HG03135 (cell line): Measurements from ENCODE around the gene CDKN1C.
A peak's percentile ranks its signal among the peaks of the same experiment; 100 is the strongest.
"Not testable (repeated sequence)": the region's sequence is repeated elsewhere in the genome, so short reads cannot be mapped to it uniquely, and the experiment has no call there.

Experiments used
- ATAC-seq: cut with Tn5 transposase; IDR thresholded peaks from one replicate; pipeline ENCODE4 v1.9.1; 2021; ENCODE audit warnings: mild to moderate bottlenecking, moderate library complexity; ENCODE audit not compliant: unreplicated experiment

CDKN1C gene

DNA sequence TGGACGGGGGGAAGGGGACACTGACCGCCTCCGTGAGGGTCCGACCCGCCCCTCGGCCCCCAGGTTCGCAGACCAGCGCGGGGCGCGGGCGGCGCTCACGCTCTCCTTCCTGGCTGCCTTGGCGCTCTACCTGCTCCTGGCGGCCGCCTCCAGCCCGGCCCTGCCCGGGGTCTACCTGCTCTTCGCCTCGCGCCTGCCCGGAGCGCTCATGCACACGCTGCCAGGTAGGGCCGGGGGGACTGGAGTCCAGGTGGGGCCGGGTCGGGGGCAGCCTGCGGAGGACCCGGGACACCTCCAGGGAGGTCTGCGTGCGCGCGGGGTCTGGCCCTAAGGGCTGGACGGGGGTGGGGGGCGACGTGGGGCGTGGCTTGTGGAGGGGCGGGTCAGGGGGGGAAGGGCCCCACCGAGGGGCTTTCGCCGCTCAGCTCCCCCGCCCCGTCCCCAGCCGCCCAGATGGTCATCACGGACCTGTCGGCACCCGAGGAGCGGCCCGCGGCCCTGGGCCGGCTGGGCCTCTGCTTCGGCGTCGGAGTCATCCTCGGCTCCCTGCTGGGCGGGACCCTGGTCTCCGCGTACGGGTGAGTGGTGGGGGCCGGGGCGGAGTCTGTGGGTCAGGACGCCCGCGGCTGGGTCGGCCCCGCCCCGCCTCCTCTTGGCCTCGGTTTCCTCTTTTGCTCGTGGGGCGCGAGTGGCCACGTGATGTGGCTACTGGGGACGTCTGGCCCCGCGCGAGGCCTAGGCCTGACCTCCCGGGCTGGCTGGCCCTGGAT is 23.7 kb upstream of the CDKN1C start:
- ATAC-seq = no peak

DNA sequence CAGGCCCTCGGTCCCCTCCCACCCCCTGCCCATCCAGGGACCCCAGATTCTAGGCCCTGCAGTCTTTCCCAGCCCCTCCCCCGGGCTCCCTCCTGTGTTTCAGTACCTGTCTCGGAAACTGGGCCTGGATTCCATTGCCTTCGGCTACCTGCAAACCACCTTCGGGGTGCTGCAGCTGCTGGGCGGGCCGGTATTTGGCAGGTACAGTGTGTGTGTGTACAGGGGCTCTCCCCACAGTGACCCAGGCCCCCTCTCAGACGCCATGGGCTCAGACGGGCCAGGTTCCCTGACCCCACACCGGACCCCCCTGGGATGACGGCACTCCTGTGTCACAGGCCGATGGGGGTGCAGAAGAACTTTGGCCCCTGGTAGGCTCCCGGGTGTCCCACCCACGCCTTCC is 22.6 kb upstream of the CDKN1C start:
- no peak for ATAC-seq

DNA sequence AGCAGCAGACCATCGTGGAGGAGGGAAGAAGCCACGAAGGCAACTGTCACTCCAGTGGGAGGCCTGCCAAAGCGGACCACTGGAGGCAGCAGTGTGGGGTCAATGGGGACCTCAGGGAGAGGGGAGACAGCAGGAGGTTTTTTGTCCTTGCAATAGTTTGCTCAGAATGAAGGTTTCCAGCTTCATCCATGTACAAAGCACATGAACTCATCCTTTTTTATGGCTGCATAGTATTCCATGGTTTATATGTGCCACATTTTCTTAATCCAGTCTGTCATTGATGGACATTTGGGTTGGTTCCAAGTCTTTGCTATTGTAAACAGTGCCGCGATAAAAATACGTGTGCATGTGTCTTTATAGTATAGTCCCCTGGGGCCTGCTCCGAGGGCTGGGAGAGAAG is 19.7 kb upstream of the CDKN1C start:
- not testable (repeated sequence) for ATAC-seq

DNA sequence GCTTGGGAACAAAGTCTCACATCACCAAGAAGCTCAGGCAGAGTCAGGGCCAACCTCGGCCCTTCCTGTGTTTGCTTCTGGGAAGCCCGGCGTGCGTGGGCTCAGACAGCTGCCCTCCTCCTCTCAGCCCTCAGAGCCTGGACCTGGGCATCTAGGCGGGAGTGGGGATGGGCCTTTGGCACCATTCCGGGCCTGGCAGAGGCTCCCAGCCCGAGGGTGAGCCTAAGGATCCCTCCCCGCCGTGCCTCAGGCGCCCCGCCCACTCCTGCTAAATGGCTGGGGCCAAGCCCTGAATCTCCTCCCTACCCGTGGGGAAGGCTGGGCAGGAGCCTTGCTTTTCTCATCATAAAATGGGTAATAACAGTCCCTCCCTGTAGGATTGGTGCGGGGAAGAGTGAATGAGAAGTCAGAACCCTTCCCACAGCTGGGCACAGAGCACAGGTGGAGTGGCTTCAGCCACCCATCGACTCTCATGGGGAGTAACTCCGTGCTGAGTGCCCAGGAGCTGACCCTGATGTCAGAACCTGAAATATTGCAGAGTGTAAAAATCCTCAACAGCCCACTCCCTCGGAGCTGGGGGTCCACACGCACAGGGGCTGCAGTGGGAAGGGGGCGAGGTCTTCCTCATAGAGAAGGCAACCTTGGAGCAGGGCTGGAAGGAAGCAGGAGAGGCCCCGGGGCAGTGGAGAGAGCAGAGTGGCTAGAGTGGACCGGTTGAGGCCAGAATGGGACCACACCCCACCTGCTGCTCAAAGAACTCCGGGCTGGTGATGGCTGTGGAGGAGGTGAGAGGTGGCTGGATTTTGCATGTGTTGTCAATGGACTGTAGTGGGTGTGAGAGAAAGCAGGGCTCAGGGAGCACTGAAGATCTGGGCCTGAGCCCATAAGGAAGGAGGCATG is 18.8 kb upstream of the CDKN1C start:
- no peak for ATAC-seq

DNA sequence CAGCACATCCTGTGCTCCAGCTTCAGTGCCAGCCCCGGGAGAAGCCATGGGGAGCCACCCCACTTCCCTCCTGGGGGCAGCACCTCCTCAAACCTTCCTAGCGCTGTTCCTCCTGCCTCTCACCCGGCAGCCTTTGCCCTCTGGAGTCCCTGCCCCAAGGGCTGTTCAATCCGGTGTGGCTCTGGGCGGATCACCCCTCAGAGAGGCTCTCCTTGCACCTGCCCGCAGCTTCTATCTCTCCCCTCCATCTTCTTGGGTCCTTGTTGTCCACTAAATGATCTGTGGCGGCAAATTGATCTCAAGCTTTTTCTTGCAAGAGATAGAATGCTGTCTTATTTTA is 18.1 kb upstream of the CDKN1C start:
- no peak for ATAC-seq

DNA sequence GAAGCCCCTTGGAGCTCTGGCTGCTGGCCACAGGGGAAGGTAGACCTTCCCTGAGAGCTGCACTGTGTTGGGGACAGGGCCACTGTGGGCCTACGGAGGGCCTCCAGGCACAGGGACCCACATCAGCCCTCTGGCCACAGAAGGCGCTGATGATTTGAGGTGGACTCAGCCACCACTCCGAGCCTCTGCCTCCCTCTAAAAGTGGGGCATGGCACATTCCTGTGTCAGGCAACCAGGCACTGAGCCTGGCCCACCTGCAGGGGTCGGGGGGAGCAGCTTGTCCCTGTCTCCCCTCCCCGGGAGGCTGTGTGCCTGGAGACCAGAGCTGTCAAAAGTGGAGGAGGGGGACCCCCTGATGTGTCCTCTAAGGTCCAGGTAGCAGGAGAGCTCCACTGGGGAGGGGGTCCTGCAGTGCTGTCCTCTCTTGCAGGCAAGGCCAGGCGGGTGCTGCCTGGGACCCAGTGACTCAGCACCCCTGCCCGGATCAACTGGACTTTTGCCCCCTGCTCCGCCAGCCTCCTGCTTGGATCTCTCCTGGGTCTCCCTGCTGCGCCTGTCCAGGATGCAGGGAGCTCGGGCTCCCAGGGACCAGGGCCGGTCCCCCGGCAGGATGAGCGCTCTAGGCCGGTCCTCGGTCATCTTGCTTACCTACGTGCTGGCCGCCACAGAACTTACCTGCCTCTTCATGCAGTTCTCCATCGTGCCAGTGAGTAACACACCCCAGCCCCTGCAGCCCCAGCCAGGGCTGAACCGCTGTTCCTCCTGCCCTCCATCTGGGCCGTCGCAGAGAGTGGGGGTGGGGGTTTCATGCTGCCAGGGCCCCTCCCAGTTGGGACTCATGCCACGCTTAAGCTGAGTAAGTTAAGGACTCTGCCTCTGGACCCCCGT is 17.5 kb upstream of the CDKN1C start:
- peak; percentile 11 for ATAC-seq

DNA sequence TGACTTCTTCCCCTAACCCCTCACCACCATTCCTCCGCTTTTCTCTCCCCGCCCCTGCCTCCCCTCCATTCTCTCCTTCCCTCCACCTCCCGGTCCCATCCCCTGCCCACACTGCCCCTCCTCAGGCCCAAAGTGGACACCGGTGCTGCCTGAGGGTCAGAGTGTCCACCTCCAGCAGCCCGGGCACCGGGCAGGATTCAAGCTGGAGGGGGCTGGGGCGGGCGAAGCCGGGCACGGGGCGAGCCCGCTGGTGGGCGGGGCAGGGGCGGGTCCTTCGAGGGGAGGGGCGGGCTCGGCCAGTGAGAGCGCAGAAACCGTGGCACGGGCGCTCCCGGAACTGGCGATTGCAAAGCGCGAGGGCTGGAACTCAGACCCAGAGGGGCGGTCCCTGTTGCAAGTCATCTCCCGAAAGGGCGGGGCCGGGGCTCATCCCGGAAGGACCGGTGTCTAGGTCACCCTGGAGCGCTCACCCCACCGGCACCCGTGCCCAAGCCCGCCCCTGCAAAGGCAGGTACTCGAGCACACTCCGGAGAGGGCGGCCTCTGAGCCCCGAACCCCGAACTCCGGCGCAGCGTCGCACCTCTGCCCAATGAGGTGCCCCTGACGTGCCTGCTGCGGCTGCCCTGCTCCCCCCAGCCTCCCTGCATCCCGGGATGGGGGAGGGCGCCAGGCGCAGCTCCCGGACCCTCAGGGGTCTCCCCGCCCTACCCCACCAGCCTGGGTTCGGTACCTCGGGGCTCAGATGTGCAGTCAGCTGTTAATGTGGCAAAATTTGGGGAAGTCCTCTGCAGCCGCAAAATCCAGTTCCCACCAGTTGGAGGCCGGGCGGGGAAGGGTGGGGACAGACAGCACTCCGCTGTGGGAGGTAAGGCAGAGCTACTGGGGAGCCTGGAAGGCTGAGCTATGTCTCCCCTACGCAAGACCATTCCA is 16.5 kb upstream of the CDKN1C start:
- peak; percentile 93 for ATAC-seq

DNA sequence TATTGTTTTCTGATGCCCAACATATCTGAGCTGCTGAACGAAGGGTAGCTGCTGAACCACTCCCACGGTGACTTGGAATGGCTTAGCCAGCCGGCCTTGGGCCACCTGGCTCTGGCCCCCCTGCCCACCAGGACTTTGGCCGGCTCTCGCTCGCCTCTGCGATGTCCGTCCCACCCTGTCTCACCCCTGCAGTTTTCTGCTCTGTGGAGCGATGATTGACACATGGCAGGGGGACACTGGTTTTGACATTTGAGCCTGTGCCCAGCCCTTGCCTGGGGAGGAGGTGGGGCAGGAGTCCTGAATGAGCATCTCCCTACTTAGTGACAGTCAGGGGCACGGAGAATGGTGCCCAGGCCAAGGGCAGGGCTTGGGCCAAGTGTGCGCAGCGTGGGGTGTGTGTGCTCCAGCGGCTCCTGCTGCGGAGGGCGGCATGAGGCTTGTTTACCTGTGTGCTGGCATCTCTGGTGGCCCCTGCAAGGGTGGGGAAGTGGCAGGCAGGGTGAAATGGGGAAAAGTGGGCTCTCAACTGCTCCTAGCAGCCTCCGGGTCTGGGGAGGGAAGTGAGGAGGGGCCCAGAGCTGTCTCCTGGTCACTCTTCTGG is 15.7 kb upstream of the CDKN1C start:
- ATAC-seq = no peak

DNA sequence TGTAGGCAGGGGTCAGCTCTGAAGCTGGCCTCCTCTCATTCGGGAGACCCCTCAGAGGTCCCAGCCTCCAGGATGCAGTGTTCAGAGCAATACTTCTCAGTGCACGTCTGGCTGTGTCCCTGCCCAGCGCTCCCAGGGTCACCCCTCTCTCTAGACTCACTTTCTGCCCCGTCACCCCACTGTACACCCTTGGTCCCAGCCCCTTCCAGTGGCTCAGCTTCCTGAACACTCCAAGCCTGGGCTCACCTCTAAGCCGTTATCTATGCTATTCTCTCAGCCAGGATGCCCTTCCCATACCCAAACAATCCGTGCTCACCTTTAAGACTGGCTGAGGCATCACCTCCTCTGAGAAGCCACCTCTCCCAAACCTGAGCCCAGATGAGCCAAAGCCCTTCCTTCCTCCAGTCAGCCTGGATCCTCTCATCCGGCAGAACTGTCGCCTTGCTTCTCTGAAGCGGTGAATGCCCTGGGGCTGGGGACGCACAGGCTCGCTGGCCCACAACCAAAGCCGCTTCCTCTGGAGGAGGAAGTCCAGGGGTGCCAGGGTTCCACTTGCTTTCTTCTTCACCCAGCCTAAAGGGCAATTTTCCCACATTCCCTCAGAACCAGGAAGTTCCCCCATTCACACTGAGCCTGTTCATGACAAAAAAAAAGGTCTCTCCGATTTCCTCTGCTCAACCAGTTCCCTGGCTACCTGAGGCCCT is 13.7 kb upstream of the CDKN1C start:
- ATAC-seq = no peak

DNA sequence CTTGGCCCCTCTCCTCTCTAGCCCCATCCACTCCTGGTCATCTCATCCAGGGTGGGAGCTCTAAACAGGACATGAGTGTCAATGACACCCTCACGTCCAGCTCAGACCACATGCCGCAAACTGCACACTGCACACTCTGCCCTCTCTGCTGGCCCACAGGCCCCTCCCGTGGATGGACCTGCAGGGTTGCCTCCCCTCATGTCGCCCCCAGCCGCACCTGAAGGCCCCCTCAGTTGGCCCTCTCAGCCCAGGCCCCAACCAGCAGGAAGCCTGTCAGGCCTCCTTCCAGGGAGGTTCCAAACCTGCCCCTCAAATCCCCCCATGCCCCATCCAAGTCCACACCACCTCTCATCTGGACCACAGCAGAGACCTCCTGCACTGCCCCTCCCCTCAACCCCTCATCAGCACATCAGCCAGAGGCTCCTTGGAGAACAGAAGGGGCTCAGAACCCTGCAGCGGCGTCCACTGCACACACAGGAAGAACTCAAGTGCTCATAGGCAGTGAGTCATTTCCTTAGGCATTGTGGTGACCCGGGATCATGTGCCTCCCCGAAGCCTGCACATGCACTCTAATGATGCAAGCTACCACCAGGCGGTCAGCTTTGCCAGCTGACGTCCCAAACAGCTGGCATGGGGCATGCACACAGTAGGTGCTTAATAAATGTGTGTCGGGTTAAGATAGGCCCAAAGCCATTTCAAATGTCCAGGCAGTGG is 12.9 kb upstream of the CDKN1C start:
- no peak for ATAC-seq

DNA sequence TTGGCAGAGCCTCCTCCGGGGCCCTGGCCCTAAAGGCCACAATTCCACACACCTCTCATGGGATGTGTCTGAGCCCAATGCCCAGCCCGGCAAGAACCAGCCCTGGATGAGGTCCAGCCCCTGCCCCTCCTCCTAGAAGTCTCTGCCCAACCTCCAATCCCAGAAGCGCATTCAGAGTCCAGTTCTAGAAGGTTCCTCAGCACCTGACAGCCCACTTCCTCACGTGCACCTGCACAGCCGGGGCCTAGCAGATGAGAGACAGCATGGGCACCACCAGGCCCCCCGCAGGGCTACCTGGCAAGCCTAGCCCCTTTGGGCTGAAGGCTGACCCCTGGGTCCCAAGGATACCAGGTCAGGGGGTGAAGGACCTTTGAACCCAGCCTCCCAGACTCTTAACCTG is 11.5 kb upstream of the CDKN1C start:
- ATAC-seq = no peak

DNA sequence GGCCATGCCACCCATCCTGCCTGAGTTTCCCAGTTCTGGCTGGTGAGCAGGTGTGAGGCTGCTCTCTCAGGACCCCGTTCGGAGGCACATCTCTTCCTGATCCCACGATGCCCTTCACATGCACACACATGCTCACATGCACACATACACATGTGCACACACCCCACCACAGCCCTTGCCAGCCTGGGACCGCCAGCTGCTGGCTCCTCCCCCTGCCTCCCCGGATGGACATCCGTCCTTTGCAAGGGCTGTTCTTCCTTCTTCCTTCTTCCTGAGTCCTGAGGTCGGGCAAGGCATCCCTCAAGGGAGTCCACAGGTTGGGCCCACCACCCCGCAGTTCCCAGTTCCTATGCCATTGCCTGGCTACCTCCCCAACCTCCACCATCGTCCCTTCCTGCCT is 10.5 kb upstream of the CDKN1C start:
- ATAC-seq = no peak

DNA sequence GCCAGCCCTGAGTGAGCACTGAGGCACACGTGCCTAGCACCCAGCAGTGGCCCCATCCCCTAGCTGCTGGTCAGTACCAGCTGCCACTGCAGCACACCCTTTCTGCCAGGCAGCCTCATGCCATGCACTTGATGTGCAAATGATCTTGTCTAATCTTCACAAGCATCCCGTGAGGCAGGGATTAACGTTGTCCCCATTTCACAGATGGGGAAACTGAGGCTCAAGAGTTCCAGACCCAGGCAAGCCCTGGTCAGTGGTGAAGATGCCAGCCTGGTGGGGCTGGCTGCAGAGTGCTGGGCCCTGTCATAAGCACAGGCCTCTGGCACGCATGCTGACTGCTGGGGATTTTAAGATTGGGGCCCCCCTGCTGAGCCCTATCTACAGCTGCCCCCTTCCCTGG is 8.4 kb upstream of the CDKN1C start:
- ATAC-seq = no peak

DNA sequence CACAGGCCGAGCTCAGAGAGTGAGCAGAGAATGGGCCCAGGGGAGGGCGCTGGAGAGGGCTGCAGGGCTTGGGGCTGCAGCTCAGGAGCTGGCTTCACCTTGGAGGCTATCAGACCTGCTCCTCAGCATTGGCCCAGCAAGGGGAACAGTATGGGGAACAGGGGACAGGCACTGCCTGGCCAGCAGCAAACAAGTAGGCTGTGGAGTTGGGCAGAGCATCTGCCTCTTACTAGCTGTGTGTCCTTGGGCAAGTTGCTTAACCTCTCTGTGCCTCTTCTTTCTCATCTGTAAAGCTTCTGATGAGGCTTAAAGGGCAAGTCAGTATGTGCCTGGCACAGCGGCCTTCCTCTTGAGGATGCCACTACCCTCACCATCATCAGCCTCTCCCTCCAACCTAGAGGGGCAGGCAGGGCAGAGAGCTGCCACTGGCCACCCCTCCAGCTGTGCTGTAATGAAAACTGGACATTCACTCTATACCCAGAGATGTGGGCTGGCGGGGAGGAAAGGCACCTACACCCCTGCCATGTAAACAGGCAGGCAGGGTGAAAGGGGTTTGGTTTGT is 7.5 kb upstream of the CDKN1C start:
- ATAC-seq = no peak

DNA sequence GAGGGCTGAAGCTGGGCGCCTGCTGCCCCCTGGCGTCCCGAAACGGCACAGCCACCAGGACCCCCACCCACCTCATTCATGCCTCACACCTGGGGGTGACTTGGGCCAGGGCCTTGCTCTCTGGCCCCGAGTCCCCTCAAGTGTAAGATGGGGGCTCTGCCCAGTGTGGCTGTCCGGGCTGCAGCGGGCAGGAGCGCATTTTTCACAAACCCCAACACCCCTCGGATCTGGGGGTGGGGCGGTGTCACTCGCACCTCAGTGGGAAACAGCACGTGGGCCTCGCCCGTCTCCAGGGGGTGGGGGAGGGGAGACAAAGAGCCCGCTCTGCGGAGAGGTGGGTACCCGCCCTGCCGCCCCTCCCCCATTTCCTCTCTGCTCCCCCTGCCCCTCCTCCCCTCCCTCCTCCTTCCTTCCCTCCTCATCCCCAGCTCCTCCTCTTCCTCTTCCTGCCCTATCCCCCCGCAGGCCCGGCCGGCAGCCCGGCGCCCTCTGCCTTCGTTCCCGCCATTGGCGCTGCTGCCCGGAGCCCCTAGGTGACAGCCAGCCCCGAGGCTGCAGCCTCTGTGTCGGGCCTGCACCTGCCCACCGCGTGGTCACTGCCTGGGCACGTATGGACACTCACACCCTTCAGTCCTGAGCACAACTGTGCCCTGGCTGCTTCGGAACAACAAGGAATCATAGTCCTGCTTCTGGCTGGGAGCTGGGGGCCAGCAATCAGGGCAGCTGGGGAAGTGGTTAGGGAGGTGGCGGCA is 6.8 kb upstream of the CDKN1C start:
- peak; percentile 43 for ATAC-seq

DNA sequence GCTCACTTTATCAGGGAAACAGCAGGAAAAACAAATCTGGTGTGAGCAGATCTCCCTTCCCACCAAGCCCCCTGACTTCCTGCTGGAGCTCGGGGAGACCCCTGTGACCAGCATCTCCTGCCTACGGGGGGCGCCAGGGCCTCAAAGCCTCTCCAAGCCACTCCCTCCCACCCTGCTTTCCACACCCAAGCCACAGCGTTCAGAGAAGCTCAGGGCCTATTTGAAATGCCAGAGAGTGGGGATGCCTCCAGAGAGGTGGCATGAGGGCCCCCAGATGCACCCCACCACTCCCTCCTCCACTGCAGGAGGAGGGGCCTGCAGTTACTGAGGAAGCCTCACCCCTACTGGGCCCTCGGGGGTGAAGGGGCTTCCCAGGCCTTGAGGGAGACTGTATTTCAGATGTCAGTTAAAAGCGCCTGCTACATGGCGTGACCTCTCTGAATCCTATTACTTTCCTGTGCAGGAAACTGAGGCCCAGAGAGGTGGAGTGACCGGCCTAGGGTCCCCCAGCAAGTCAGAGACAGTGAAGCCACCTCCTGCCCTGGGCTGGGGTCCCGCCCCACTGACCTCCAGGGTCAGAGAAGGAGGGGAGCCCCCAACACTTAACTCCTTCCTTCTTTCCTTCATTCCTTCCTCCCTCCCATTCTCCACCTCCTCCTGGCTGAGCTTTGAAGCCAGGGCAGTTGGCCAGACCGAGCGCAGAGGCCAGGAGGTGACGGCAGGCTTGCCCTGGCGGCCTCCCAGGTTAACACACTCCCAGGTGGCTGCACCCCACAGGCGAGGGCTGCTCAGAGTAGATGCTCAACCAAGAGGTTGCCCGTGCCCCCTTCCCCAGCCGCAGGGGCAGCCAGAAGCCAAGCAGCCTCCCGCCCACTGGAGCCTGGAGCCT is 6.0 kb upstream of the CDKN1C start:
- ATAC-seq = no peak
